Neural cell (in vitro differentiated cells): ENCODE results near the gene RACK1. TPM values are rescaled to one million over a fixed set of nuclear protein-coding genes. Genes with fewer than 3 reads are reported as not detected.

Experiments used
- H2AFZ ChIP-seq: fragments of 200-600, 300-800 bp; sonication (generic), shearing (Covaris generic); 2 replicates; pipeline ENCODE4 v1.6.0; 2014; ENCODE audit warnings: low read depth, mild to moderate bottlenecking, antibody characterized with exemption, low read length, moderate library complexity
- H3F3A ChIP-seq: fragments of 200-600 bp; shearing (Covaris generic); 2 replicates; pipeline ENCODE4 v1.6.1; 2016; ENCODE audit warnings: mild to moderate bottlenecking, moderate library complexity, mixed read lengths, antibody characterized with exemption, low read length; ENCODE audit not compliant: insufficient read depth, poor library complexity, severe bottlenecking
- H3K27ac ChIP-seq: fragments of 200-600, 300-800 bp; sonication (generic), shearing (Covaris generic); 2 replicates; pipeline ENCODE4 v1.5.1; 2014; ENCODE audit warnings: mild to moderate bottlenecking, low read length, moderate library complexity
- H3K27me3 ChIP-seq: fragments of 300-800, 200-600 bp; sonication (generic), shearing (Covaris generic); 2 replicates; pipeline ENCODE4 v1.6.0; 2014; ENCODE audit warnings: mild to moderate bottlenecking, low read depth, low read length, moderate library complexity; ENCODE audit not compliant: insufficient read depth
- H3K36me3 ChIP-seq: fragments of 300-800, 200-600 bp; sonication (generic), shearing (Covaris generic); 2 replicates; pipeline ENCODE4 v1.5.1; 2014; ENCODE audit warnings: mild to moderate bottlenecking, antibody characterized with exemption, low read length, moderate library complexity; ENCODE audit not compliant: insufficient read depth
- H3K4me2 ChIP-seq: fragments of 300-800, 200-600 bp; sonication (generic), shearing (Covaris generic); 2 replicates; pipeline ENCODE4 v1.6.0; 2014; ENCODE audit warnings: mild to moderate bottlenecking, low read length
- H3K4me3 ChIP-seq: fragments of 300-800, 200-600 bp; sonication (generic), shearing (Covaris generic); 2 replicates; pipeline ENCODE4 v1.5.1; 2014; ENCODE audit warnings: mild to moderate bottlenecking, low read length, moderate library complexity
- H3K79me2 ChIP-seq: fragments of 200-600 bp; shearing (Covaris generic); replicated peaks from 2 replicates; pipeline ENCODE4 v1.6.0; 2014; ENCODE audit warnings: mild to moderate bottlenecking, low read length, moderate library complexity; ENCODE audit not compliant: insufficient read depth
- H3K9ac ChIP-seq: fragments of 300-800, 200-600 bp; sonication (generic), shearing (Covaris generic); 2 replicates; pipeline ENCODE4 v1.6.1; 2016; ENCODE audit warnings: mild to moderate bottlenecking, low read length, mixed read lengths
- H3K9me2 ChIP-seq: fragments of 200-600 bp; shearing (Covaris generic); 2 replicates; pipeline ENCODE4 v1.6.1; 2016; ENCODE audit warnings: mild to moderate bottlenecking, low read length, mixed read lengths; ENCODE audit not compliant: insufficient read depth
- H3K9me3 ChIP-seq: fragments of 200-600, 300-800 bp; sonication (generic), shearing (Covaris generic); 2 replicates; pipeline ENCODE4 v1.6.1; 2016; ENCODE audit warnings: mild to moderate bottlenecking, mixed run types, low read length, moderate library complexity, mixed read lengths
- H4K20me1 ChIP-seq: fragments of 200-600 bp; shearing (Covaris generic); 2 replicates; pipeline ENCODE4 v1.6.1; 2016; ENCODE audit warnings: mild to moderate bottlenecking, mixed run types; ENCODE audit not compliant: insufficient read depth
- CTCF ChIP-seq: fragments of 450-650 bp; IDR thresholded peaks from 2 replicates; pipeline ENCODE4 v1.5.1; 2014; ENCODE audit warnings: antibody characterized with exemption, mild to moderate bottlenecking, moderate library complexity; ENCODE audit not compliant: poor library complexity, severe bottlenecking
- EP300 ChIP-seq: fragments of 450-650 bp; conservative IDR thresholded peaks from 2 replicates; pipeline ENCODE4 v1.6.1; 2014; ENCODE audit warnings: antibody characterized with exemption, mild to moderate bottlenecking, moderate library complexity; ENCODE audit not compliant: poor library complexity, severe bottlenecking
- EZH2 ChIP-seq: fragments of 200-600, 300-800 bp; shearing (Covaris generic), sonication (generic); IDR thresholded peaks from 2 replicates; pipeline ENCODE4 v1.6.1; 2014; ENCODE audit warnings: antibody characterized with exemption, low read length, borderline replicate concordance, mild to moderate bottlenecking; ENCODE audit not compliant: insufficient read depth, poor library complexity, severe bottlenecking
- MXI1 ChIP-seq: fragments of 450-650 bp; conservative IDR thresholded peaks from 2 replicates; pipeline ENCODE4 v1.6.1; 2014; ENCODE audit warnings: antibody characterized with exemption, mild to moderate bottlenecking; ENCODE audit not compliant: poor library complexity, severe bottlenecking
- POLR2AphosphoS5 ChIP-seq: IDR thresholded peaks from 2 replicates; pipeline ENCODE4 v1.6.1; 2012
- RAD21 ChIP-seq: fragments of 450-650 bp; conservative IDR thresholded peaks from 2 replicates; pipeline ENCODE4 v1.6.1; 2014; ENCODE audit warnings: antibody characterized with exemption, mild to moderate bottlenecking, moderate library complexity
- REST ChIP-seq: IDR thresholded peaks from 2 replicates; pipeline ENCODE4 v1.6.1; 2012; ENCODE audit warnings: borderline replicate concordance
- SMC3 ChIP-seq: fragments of 450-650 bp; conservative IDR thresholded peaks from 2 replicates; pipeline ENCODE4 v1.6.1; 2014; ENCODE audit warnings: antibody characterized with exemption, mild to moderate bottlenecking, moderate library complexity; ENCODE audit not compliant: poor library complexity
- TAF1 ChIP-seq: IDR thresholded peaks from 2 replicates; pipeline ENCODE4 v1.6.1; 2012; ENCODE audit warnings: low read depth
- polyA plus RNA-seq: library from polyadenylated mRNA; depleted of rRNA; stranded (reverse); fragments of >200 nt; gene quantifications from 2 replicates; pipeline ENCODE4 v1.2.3, GENCODE V29; 2014

RACK1 gene
- polyA plus RNA-seq, 1 donor from 2014 or later, result 2,178 TPM

- no peaks in the 10 kb centered on the region for H3K9me2 ChIP-seq
- no peak overlapping the region for H3K4me2 ChIP-seq
- no peak overlapping the region for H3K27ac ChIP-seq
- peak overlapping the region; percentile 50 for H3K9ac ChIP-seq
- peak; percentile 54 for TF ChIP-seq MXI1
- no peak for TF ChIP-seq SMC3
- peaks cover 6% of the 10 kb centered on the region for H3F3A ChIP-seq
- no peaks in the 10 kb centered on the region for H3K9me3 ChIP-seq
- H3K4me3 ChIP-seq, result peak overlapping the region; percentile 77
- H3K36me3 ChIP-seq, result no peaks in the 10 kb centered on the region
- no peaks in the 10 kb centered on the region for H3K79me2 ChIP-seq
- H2AFZ ChIP-seq, result no peak overlapping the region
- H4K20me1 ChIP-seq, result no peaks in the 10 kb centered on the region
- H3K27me3 ChIP-seq, result peaks cover 57% of the 10 kb centered on the region
Observed at GRCh38 chr5:181204113-181204825, 39.4 kb downstream of the RACK1 start.

GRCh38 chr5:181203777-181204112 lies 40.0 kb downstream of the RACK1 start:
- no peak overlapping the region for H3K27ac ChIP-seq
- H3K9ac ChIP-seq, result peak overlapping the region; percentile 20
- H3K9me2 ChIP-seq, result no peaks in the 10 kb centered on the region
- peaks cover 6% of the 10 kb centered on the region for H3F3A ChIP-seq
- no peaks in the 10 kb centered on the region for H3K36me3 ChIP-seq
- peaks cover 57% of the 10 kb centered on the region for H3K27me3 ChIP-seq
- no peak overlapping the region for H3K4me2 ChIP-seq
- no peaks in the 10 kb centered on the region for H4K20me1 ChIP-seq
- no peaks in the 10 kb centered on the region for H3K9me3 ChIP-seq
- H3K4me3 ChIP-seq, result peak overlapping the region; percentile 77
- no peak for TF ChIP-seq POLR2AphosphoS5
- no peak for TF ChIP-seq MXI1
- TF ChIP-seq SMC3, result no peak
- TF ChIP-seq REST, result no peak
- TF ChIP-seq TAF1, result no peak
- TF ChIP-seq EZH2, result no peak
- no peak for TF ChIP-seq RAD21
- no peak for TF ChIP-seq CTCF
- no peak for TF ChIP-seq EP300
- H3K79me2 ChIP-seq, result no peaks in the 10 kb centered on the region
- H2AFZ ChIP-seq, result no peak overlapping the region
